Stimulated activated CD4-positive, alpha-beta T cell treated with anti-CD3 and anti-CD28 coated beads, Interleukin-12 subunit alpha, Interleukin-12 subunit beta, amount 100 ng/mL, for 24 hours (primary cell): ENCODE data around the gene YWHAE.
"Not testable (repeated sequence)": the region's sequence is repeated elsewhere in the genome, so short reads cannot be mapped to it uniquely, and the experiment has no call there.

ENCODE experiments used
- DNase-seq, 2 experiments: peaks; one replicate each; pipeline ENCODE4 v3.0.0-alpha.2; 2020; ENCODE audit warnings: low read depth in 2 of 2

The YWHAE gene

DNA sequence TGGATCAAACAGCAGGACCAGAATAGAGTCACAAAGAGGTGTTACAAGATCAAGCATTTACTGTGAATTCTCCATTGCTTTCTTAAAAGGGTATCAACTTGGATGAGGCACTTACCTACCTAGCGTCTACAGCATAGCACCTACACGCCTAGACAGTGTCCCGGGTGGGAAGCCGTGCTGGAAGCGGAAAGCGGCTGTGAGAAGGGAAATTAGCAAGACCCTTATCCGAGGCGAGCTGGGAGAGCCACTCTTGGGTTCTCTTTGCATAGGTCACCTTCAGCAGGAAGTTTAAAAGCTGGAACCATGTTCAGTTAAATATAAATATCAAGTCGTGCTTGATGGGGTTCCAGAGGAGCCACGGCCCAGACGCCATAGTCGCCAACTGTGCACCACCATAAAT, 74.3 kb downstream of the YWHAE start:
- no peak for DNase-seq

DNA sequence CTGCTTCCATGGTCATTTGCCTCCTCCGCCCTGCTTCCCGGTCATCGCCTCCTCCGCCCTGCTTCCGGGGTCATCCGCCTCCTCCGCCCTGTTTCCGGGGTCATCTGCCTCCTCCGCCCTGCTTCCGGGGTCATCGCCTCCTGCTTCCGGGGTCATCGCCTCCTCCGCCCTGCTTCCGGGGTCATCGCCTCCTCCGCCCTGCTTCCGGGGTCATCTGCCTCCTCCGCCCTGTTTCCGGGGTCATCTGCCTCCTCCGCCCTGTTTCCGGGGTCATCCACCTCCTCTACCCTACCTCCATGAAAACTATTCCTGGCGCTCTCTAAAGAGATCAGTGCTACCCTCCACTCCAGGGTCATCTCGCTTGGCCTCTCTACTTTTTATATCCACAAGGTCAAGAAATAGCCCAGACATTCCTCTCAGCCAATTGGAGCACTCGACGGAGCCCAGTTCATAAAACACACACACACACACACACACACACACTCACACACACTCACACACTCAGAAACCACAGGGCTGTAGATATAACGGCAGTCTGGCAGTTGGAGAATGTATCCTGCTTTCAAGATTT, 75.7 kb downstream of the YWHAE start:
- no peak for DNase-seq

DNA sequence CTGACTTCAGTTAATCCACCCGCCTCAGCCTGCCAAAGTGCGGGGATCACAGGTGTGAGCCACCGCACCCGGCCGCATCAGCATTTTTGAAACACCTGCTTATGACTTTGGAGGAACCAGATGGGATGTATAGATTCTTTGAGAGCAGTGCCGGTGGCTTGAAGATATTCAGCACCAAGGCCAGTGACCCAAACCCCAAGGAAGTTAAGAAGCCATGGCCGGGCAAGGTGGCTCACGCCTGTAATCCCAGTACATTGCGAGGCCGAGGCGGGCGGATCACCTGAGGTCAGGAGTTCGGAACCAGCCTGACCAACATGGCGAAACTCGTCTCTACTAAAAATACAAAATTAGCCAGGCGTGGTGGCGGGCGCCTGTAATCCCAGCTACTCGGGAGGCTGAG, 76.7 kb downstream of the YWHAE start:
- no peak for DNase-seq

DNA sequence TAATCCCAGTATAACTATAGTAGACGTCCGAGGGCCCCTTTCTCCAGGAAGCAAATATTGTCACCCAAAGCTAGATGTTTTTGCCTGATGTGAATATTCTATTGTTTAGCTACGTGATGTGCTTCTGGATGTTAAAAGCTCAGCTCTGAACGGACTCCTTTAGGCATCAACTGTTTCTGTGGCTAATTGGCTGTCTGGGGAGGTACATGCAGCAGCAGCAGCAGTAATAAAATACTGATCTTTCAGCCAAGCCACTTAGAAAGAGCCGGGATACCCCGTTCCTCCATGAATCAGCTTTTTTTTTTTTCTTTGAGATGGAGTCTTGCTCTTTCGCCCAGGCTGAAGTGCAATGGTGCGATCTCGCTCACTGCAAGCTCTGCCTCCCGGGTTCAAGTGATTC, 77.5 kb downstream of the YWHAE start:
- DNase-seq, result no peak

DNA sequence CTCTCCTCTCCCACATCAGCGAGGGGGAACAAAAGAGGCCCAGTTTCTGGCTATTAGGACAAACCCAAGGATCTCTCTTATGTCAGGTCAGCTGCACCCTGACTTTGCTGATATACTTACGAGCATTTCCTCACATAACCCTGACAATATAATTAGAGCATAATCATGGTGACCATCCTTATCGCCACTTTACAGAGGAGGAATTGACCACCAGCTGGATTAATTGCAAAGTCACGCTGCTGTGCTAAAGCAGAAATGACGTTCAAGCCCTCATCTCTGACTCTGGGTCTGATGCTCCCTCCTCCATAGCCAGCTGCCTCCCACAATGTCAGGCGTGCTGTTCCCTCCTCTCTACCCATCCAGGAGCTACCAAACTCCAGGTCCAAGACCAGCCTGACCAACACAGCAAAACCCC, 78.0 kb downstream of the YWHAE start:
- no peak for DNase-seq

- DNase-seq, result no peak
These were observed 84.1 kb downstream of the YWHAE start for GRCh38 chr17:1315891-1316403.

DNA sequence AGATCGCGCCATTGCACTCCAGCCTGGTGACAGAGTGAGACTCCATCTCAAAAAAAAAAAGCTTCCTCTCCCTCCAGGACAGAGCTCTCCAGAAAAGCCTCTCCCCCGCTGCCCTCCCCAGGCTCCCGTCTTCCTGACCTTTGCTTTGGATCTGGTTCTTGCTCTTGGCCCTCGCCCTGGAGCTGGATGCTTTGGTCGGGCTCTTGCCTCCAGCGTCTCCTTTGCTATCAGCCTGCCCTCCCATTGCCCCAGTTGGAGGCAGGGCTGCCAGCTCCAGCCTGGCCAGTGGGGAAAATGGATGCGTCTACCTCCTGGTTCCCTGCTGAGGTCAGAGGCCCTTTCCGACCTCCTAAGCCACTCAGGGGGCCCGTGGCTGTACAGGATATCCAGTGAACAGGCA, 84.6 kb downstream of the YWHAE start:
- no peak for DNase-seq

GRCh38 chr17:1313270-1314005, 86.6 kb downstream of the YWHAE start:
- DNase-seq, result no peak

- DNase-seq, result no peak
These were observed 87.7 kb downstream of the YWHAE start for GRCh38 chr17:1312261-1312870.

DNA sequence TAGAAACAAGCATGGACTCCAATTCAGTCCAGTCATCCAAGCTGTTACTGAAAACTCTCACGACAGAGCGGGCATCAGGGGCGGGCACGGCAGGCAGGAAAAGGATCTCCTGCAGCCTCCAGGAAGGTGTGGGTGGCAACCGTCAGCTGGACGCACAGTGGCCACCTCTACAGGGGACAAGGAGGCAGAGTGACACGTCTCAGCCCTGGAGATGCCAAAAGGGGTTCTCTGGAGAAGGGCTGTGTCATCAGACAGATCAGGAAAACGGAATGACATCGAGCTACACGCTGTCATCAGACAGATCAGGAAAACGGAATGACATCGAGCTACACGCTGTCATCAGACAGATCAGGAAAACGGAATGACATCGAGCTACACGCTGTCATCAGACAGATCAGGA, 92.2 kb downstream of the YWHAE start:
- not testable (repeated sequence) for DNase-seq

DNA sequence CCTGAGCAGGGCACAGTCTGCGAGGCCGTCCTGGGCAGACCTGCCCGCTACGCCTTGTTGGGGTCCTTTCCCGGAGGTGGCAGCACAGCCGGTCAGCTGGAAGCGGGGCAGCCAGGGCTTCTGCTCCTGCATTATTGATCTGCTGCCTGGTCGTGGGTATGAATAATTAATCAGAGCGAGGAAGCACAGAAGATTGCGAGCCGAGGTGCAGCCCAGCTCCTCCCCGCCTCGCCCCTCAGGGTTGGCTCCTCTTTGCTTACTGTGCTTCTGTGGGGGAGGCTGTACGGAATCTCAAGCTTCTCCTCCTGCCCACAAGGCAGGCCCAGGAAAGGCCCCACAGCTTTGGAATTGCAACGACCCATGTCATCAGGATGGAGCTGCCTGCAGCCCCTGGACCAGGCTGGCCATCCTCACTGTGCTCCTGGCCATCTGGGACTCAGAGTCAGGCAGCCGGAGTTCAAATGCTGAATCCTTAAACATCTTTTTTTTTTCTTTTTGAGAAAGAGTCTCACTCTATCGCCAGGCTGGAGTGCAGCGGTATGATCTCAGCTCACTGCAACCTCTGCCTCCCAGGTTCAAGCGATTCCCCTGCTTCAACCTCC, 95.0 kb downstream of the YWHAE start:
- DNase-seq, result no peak

DNA sequence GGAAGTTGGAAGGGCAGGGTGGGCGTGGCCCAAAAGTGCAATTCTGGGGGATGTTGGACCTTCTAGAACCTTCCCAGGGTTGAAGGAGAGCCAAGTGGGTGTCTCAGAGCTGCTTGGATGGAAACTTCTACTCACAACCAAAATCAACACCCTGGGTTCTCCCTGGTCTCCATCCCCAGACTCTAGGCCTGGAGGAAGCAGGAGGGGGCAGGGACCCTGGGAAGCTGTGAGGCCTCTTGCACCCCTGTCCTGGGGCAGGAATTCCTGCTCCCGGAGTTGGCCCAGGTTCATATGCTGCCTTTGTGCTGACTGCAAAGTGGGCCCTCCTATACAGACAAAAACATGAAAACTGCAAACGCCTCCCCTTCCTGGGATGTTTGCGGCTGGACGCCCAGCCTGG, 95.5 kb downstream of the YWHAE start:
- DNase-seq, result no peak

GRCh38 chr17:1302761-1303160, 97.3 kb downstream of the YWHAE start:
- DNase-seq, result no peak

GRCh38 chr17:1301546-1301945, 98.5 kb downstream of the YWHAE start:
- no peak for DNase-seq

GRCh38 chr17:1300371-1300905, 99.6 kb downstream of the YWHAE start:
- DNase-seq, result no peak

GRCh38 chr17:1299552-1300370, 100.3 kb downstream of the YWHAE start:
- DNase-seq, result no peak

- DNase-seq, result peak; percentile 10 to 28
These were observed 101.4 kb downstream of the YWHAE start for GRCh38 chr17:1298606-1299005.
